ENCODE measurements around the gene NRXN3.

NRXN3 gene

DNA sequence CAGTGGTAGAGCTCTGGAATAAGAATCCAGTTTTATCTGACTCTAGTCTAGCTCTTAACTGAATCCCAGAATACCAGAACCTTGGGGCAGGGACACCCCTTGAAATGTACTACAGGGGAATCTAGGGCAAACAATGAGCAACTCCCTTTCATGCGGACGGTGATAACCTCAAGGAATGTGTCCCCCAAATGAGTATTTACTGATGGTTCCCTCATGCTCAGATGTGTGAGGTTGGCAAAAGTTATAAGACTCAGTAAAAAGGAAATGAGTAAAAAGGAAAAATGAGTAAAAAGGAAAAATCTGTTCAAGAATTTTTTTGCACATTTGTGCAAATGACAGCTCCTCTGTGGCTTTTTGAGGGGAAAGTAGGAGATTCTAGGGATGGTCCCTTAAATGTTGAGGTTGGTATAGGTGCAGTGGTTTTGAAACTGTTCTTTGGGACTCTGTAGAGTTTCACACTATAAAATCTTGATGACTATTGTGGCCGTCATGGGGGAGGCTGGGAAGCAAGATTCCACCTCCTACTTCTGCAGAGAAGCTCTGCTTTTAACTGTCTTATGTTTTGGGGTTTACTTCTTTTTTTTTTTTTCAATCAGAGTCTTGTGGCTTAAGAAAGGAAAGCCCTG lies 58.6 kb downstream of the NRXN3 start:
- H3K9ac ChIP-seq (ENCODE audit: low read length in 5 of 5), result no peak overlapping the region
- H3K36me3 ChIP-seq (ENCODE audit: control insufficient read depth in 5 of 5, insufficient read depth in 5 of 5, low read length in 5 of 5), result no peaks in the 10 kb centered on the region
- H3K9me3 ChIP-seq (ENCODE audit: control insufficient read depth in 5 of 5, low read length in 5 of 5), result no peaks in the 10 kb centered on the region
- peaks cover 0 to 10% (median 2%) of the 10 kb centered on the region in 5 donors for H3K27me3 ChIP-seq (ENCODE audit: control insufficient read depth in 5 of 5, insufficient read depth in 4 of 5, low read length in 5 of 5)
- H3K4me1 ChIP-seq (ENCODE audit: control insufficient read depth in 5 of 5, insufficient read depth in 5 of 5, low read length in 5 of 5), result no peaks in the 10 kb centered on the region
- H3K4me3 ChIP-seq (ENCODE audit: low read depth in 1 of 5, low read length in 5 of 5), result no peak overlapping the region
- H3K27ac ChIP-seq (ENCODE audit: low read depth, low read length), result no peak overlapping the region

- Histone ChIP-seq H3K4me3 (ENCODE audit: low read depth in 1 of 5, low read length in 5 of 5) (no peak overlapping the region), H3K27me3 (ENCODE audit: control insufficient read depth in 5 of 5, insufficient read depth in 4 of 5, low read length in 5 of 5) (peaks cover 0 to 10% (median under 1%) of the 10 kb centered on the region in 5 donors), H3K9ac (ENCODE audit: low read length in 5 of 5) (no peak overlapping the region), H3K4me1 (ENCODE audit: control insufficient read depth in 5 of 5, insufficient read depth in 5 of 5, low read length in 5 of 5) (no peaks in the 10 kb centered on the region), H3K9me3 (ENCODE audit: control insufficient read depth in 5 of 5, low read length in 5 of 5) (no peaks in the 10 kb centered on the region), H3K27ac (ENCODE audit: low read depth, low read length) (no peak overlapping the region), H3K36me3 (ENCODE audit: control insufficient read depth in 5 of 5, insufficient read depth in 5 of 5, low read length in 5 of 5) (no peaks in the 10 kb centered on the region)
Observed at GRCh38 chr14:78232231-78233000, 62.2 kb downstream of the NRXN3 start.

DNA sequence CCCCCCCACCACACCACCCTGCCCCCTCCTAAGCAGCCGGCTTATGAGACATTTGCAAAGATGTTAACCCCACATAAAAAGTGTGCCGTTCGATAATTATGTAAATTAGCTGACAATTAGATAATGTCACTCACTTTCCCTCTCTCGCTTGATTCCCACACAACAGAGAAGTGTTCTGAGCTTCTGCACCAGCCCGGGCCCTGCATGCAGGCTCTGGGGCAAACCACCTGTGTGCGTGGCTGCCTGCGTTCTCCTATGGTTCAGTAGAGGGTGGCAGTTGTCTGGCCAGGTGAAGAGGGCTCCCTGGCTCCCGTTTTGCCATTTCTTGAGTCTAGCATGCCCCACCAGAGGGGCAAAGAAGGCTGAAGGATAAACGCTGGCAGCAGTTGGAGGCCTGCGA lies 68.0 kb downstream of the NRXN3 start:
- no peaks in the 10 kb centered on the region for H3K4me1 ChIP-seq (ENCODE audit: control insufficient read depth in 5 of 5, insufficient read depth in 5 of 5, low read length in 5 of 5)
- no peaks in the 10 kb centered on the region for H3K9me3 ChIP-seq (ENCODE audit: control insufficient read depth in 5 of 5, low read length in 5 of 5)

DNA sequence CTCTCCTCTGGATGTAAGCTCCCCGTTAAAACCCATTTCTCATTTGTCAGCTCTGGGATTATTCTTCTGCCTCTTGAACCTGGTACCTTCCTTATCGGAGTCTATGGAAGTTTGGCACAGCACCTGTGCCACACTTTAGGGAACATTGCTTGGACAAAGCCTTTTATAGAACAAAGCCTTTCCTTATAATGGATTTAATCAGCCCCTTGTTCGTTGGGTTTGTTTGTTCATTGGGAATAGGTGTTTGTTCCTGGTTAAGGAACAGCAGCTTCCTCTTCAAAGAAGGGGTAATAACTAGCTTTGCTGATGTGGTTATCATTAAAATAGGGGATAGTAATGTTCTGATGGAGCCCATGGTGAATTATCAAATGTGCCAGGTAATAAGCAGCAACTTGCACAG lies 70.4 kb downstream of the NRXN3 start:
- Histone ChIP-seq H3K27me3 (ENCODE audit: control insufficient read depth in 5 of 5, insufficient read depth in 4 of 5, low read length in 5 of 5) (peaks cover 0 to 4% (median 0%) of the 10 kb centered on the region in 5 donors), H3K9me3 (ENCODE audit: control insufficient read depth in 5 of 5, low read length in 5 of 5) (no peaks in the 10 kb centered on the region), H3K36me3 (ENCODE audit: control insufficient read depth in 5 of 5, insufficient read depth in 5 of 5, low read length in 5 of 5) (no peaks in the 10 kb centered on the region), H3K27ac (ENCODE audit: low read depth, low read length) (no peak overlapping the region), H3K9ac (ENCODE audit: low read length in 5 of 5) (no peak overlapping the region), H3K4me1 (ENCODE audit: control insufficient read depth in 5 of 5, insufficient read depth in 5 of 5, low read length in 5 of 5) (no peaks in the 10 kb centered on the region), H3K4me3 (ENCODE audit: low read depth in 1 of 5, low read length in 5 of 5) (no peak overlapping the region)

More for the DNA sequence above, 68.0 kb downstream of the NRXN3 start:
- H3K27me3 ChIP-seq (ENCODE audit: control insufficient read depth in 5 of 5, insufficient read depth in 4 of 5, low read length in 5 of 5), result peaks cover 0 to 4% (median 0%) of the 10 kb centered on the region in 5 donors
- H3K9ac ChIP-seq (ENCODE audit: low read length in 5 of 5), result no peak overlapping the region
- no peak overlapping the region for H3K27ac ChIP-seq (ENCODE audit: low read depth, low read length)
- no peaks in the 10 kb centered on the region for H3K36me3 ChIP-seq (ENCODE audit: control insufficient read depth in 5 of 5, insufficient read depth in 5 of 5, low read length in 5 of 5)
- H3K4me3 ChIP-seq (ENCODE audit: low read depth in 1 of 5, low read length in 5 of 5), result no peak overlapping the region

DNA sequence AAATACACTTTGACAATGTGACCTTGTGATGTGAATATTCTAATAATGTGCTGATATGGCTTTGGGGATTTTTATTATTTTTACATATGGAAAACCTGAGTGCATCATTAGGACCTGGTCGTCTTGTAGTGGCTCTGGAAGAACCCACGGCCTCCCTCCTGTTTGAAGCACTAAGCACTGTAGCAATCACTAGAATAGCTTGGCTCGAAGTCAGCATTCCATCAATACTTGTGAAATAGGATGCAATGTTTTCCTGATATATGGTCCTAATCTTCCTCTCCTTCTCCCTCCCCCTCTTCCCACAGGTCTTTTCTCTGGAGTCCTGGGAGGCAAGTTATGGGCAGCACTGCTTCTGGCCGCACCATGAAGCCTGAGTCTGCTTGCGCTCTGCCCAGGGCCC lies 71.9 kb downstream of the NRXN3 start:
- H3K9me3 ChIP-seq (ENCODE audit: control insufficient read depth in 5 of 5, low read length in 5 of 5), result no peaks in the 10 kb centered on the region

DNA sequence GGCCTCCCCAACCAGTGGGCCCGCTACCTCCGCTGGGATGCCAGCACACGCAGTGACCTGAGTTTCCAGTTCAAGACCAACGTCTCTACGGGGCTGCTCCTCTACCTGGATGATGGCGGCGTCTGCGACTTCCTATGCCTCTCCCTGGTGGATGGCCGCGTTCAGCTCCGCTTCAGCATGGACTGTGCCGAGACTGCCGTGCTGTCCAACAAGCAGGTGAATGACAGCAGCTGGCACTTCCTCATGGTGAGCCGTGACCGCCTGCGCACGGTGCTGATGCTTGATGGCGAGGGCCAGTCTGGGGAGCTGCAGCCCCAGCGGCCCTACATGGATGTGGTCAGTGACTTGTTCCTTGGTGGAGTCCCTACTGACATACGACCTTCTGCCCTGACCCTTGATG lies 73.0 kb downstream of the NRXN3 start:
- no peak overlapping the region for H3K9ac ChIP-seq (ENCODE audit: low read length in 5 of 5)

More for the DNA sequence above, 71.9 kb downstream of the NRXN3 start:
- Histone ChIP-seq H3K27me3 (ENCODE audit: control insufficient read depth in 5 of 5, insufficient read depth in 4 of 5, low read length in 5 of 5) (peaks cover 0 to 4% (median 0%) of the 10 kb centered on the region in 5 donors), H3K36me3 (ENCODE audit: control insufficient read depth in 5 of 5, insufficient read depth in 5 of 5, low read length in 5 of 5) (no peaks in the 10 kb centered on the region), H3K4me1 (ENCODE audit: control insufficient read depth in 5 of 5, insufficient read depth in 5 of 5, low read length in 5 of 5) (no peaks in the 10 kb centered on the region), H3K4me3 (ENCODE audit: low read depth in 1 of 5, low read length in 5 of 5) (no peak overlapping the region), H3K27ac (ENCODE audit: low read depth, low read length) (no peak overlapping the region), H3K9ac (ENCODE audit: low read length in 5 of 5) (no peak overlapping the region)

DNA sequence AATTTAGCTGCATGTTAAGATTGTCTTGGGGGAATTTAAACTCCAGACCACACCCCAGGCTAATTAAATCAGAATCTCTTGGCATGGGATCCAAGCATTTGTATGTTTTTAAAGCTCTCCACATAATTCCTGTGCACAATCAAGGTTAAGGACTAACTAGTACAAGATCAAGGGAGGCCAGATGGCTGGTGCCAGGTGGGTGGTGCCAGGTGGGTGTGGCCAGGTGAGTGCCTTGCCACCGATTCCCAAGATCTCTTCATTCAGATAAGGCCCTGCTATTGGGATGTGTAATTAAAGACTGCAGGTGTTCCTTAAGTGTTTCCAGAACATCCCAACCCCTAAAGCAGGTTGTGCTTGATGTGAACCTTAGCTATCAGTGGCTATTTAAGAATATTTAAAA lies 75.1 kb downstream of the NRXN3 start:
- Histone ChIP-seq H3K4me1 (ENCODE audit: control insufficient read depth in 5 of 5, insufficient read depth in 5 of 5, low read length in 5 of 5) (no peaks in the 10 kb centered on the region), H3K9me3 (ENCODE audit: control insufficient read depth in 5 of 5, low read length in 5 of 5) (no peaks in the 10 kb centered on the region), H3K27me3 (ENCODE audit: control insufficient read depth in 5 of 5, insufficient read depth in 4 of 5, low read length in 5 of 5) (peaks cover 0 to 6% (median 3%) of the 10 kb centered on the region in 5 donors), H3K36me3 (ENCODE audit: control insufficient read depth in 5 of 5, insufficient read depth in 5 of 5, low read length in 5 of 5) (no peaks in the 10 kb centered on the region), H3K4me3 (ENCODE audit: low read depth in 1 of 5, low read length in 5 of 5) (no peak overlapping the region), H3K9ac (ENCODE audit: low read length in 5 of 5) (no peak overlapping the region), H3K27ac (ENCODE audit: low read depth, low read length) (no peak overlapping the region)

More for the DNA sequence above, 73.0 kb downstream of the NRXN3 start:
- Histone ChIP-seq H3K36me3 (ENCODE audit: control insufficient read depth in 5 of 5, insufficient read depth in 5 of 5, low read length in 5 of 5) (no peaks in the 10 kb centered on the region), H3K4me3 (ENCODE audit: low read depth in 1 of 5, low read length in 5 of 5) (no peak overlapping the region), H3K27ac (ENCODE audit: low read depth, low read length) (no peak overlapping the region), H3K27me3 (ENCODE audit: control insufficient read depth in 5 of 5, insufficient read depth in 4 of 5, low read length in 5 of 5) (peaks cover 0 to 4% (median 0%) of the 10 kb centered on the region in 5 donors), H3K9me3 (ENCODE audit: control insufficient read depth in 5 of 5, low read length in 5 of 5) (no peaks in the 10 kb centered on the region), H3K4me1 (ENCODE audit: control insufficient read depth in 5 of 5, insufficient read depth in 5 of 5, low read length in 5 of 5) (no peaks in the 10 kb centered on the region)

- no peaks in the 10 kb centered on the region for H3K9me3 ChIP-seq (ENCODE audit: control insufficient read depth in 5 of 5, low read length in 5 of 5)
- peaks cover 0 to 6% (median 0%) of the 10 kb centered on the region in 5 donors for H3K27me3 ChIP-seq (ENCODE audit: control insufficient read depth in 5 of 5, insufficient read depth in 4 of 5, low read length in 5 of 5)
- no peaks in the 10 kb centered on the region for H3K4me1 ChIP-seq (ENCODE audit: control insufficient read depth in 5 of 5, insufficient read depth in 5 of 5, low read length in 5 of 5)
- no peak overlapping the region for H3K27ac ChIP-seq (ENCODE audit: low read depth, low read length)
- no peak overlapping the region for H3K4me3 ChIP-seq (ENCODE audit: low read depth in 1 of 5, low read length in 5 of 5)
- no peak overlapping the region for H3K9ac ChIP-seq (ENCODE audit: low read length in 5 of 5)
- no peaks in the 10 kb centered on the region for H3K36me3 ChIP-seq (ENCODE audit: control insufficient read depth in 5 of 5, insufficient read depth in 5 of 5, low read length in 5 of 5)
Observed at GRCh38 chr14:78248501-78249090, 78.4 kb downstream of the NRXN3 start.

GRCh38 chr14:78251308-78251707 lies 81.1 kb downstream of the NRXN3 start:
- Histone ChIP-seq H3K36me3 (ENCODE audit: control insufficient read depth in 5 of 5, insufficient read depth in 5 of 5, low read length in 5 of 5) (no peaks in the 10 kb centered on the region), H3K9ac (ENCODE audit: low read length in 5 of 5) (no peak overlapping the region)

GRCh38 chr14:78253986-78254385 lies 83.8 kb downstream of the NRXN3 start:
- Histone ChIP-seq H3K27me3 (ENCODE audit: control insufficient read depth in 5 of 5, insufficient read depth in 4 of 5, low read length in 5 of 5) (peaks cover 0 to 4% (median 0%) of the 10 kb centered on the region in 5 donors), H3K9ac (ENCODE audit: low read length in 5 of 5) (no peak overlapping the region), H3K27ac (ENCODE audit: low read depth, low read length) (no peak overlapping the region), H3K4me3 (ENCODE audit: low read depth in 1 of 5, low read length in 5 of 5) (no peak overlapping the region), H3K4me1 (ENCODE audit: control insufficient read depth in 5 of 5, insufficient read depth in 5 of 5, low read length in 5 of 5) (no peaks in the 10 kb centered on the region), H3K36me3 (ENCODE audit: control insufficient read depth in 5 of 5, insufficient read depth in 5 of 5, low read length in 5 of 5) (no peaks in the 10 kb centered on the region), H3K9me3 (ENCODE audit: control insufficient read depth in 5 of 5, low read length in 5 of 5) (no peaks in the 10 kb centered on the region)

More at GRCh38 chr14:78251308-78251707, 81.1 kb downstream of the NRXN3 start:
- Histone ChIP-seq H3K27me3 (ENCODE audit: control insufficient read depth in 5 of 5, insufficient read depth in 4 of 5, low read length in 5 of 5) (peaks cover 0 to 6% (median 0%) of the 10 kb centered on the region in 5 donors), H3K9me3 (ENCODE audit: control insufficient read depth in 5 of 5, low read length in 5 of 5) (no peaks in the 10 kb centered on the region), H3K27ac (ENCODE audit: low read depth, low read length) (no peak overlapping the region), H3K4me1 (ENCODE audit: control insufficient read depth in 5 of 5, insufficient read depth in 5 of 5, low read length in 5 of 5) (no peaks in the 10 kb centered on the region), H3K4me3 (ENCODE audit: low read depth in 1 of 5, low read length in 5 of 5) (no peak overlapping the region)
